Stimulated activated CD8-positive, alpha-beta memory T cell treated with anti-CD3 and anti-CD28 coated beads, Interleukin-4, amount 100 ng/mL, for 4 hours (primary cell): ENCODE measurements around the gene SIL1.

Source experiments
- DNase-seq, 2 donors: peaks; one replicate each; pipeline ENCODE4 v3.0.0-alpha.2; 2020; ENCODE audit warnings: low read depth in 2 of 2, low spot score in 1 of 2

Gene SIL1

GRCh38 chr5:138986186-138986800 is 211.9 kb downstream of the SIL1 start:
- no peak for DNase-seq

GRCh38 chr5:138985683-138986082 is 212.5 kb downstream of the SIL1 start:
- DNase-seq: no peak

GRCh38 chr5:138985256-138985655 is 212.9 kb downstream of the SIL1 start:
- DNase-seq: no peak

- no peak for DNase-seq
These were observed 214.2 kb downstream of the SIL1 start for GRCh38 chr5:138983984-138984383.

- no peak for DNase-seq
These were observed 216.6 kb downstream of the SIL1 start for GRCh38 chr5:138981586-138981985.

- DNase-seq: no peak
These were observed 217.0 kb downstream of the SIL1 start for GRCh38 chr5:138981131-138981530.

- DNase-seq: no peak
These were observed 217.7 kb downstream of the SIL1 start for GRCh38 chr5:138980441-138980840.

- DNase-seq: no peak
These were observed 218.4 kb downstream of the SIL1 start for GRCh38 chr5:138979684-138980280.

GRCh38 chr5:138978581-138978980 is 219.6 kb downstream of the SIL1 start:
- no peak for DNase-seq

GRCh38 chr5:138978080-138978479 is 220.1 kb downstream of the SIL1 start:
- no peak for DNase-seq

GRCh38 chr5:138975098-138975847 is 222.9 kb downstream of the SIL1 start:
- no peak for DNase-seq

- no peak for DNase-seq
These were observed 223.7 kb downstream of the SIL1 start for GRCh38 chr5:138974227-138975063.

GRCh38 chr5:138972836-138973235 is 225.3 kb downstream of the SIL1 start:
- no peak for DNase-seq

GRCh38 chr5:138972230-138972629 is 225.9 kb downstream of the SIL1 start:
- DNase-seq: no peak

GRCh38 chr5:138969323-138970002 is 228.7 kb downstream of the SIL1 start:
- DNase-seq: no peak

- no peak for DNase-seq
These were observed 229.6 kb downstream of the SIL1 start for GRCh38 chr5:138968601-138969000.

GRCh38 chr5:138967791-138968448 is 230.2 kb downstream of the SIL1 start:
- DNase-seq: no peak

- no peak for DNase-seq
These were observed 231.8 kb downstream of the SIL1 start for GRCh38 chr5:138966236-138966985.

GRCh38 chr5:138965626-138966025 is 232.5 kb downstream of the SIL1 start:
- DNase-seq: no peak
